GM18511 (cell line): ENCODE data around the gene ZFAND2B.

Source experiments
- ATAC-seq: cut with Tn5 transposase; IDR thresholded peaks from one replicate; pipeline ENCODE4 v1.9.1; 2021; ENCODE audit warnings: mild to moderate bottlenecking, moderate library complexity; ENCODE audit not compliant: unreplicated experiment

The ZFAND2B gene

GRCh38 chr2:219220652-219221402, 14.2 kb downstream of the ZFAND2B start:
- ATAC-seq = no peak

GRCh38 chr2:219221957-219222518, 15.5 kb downstream of the ZFAND2B start:
- no peak for ATAC-seq

DNA sequence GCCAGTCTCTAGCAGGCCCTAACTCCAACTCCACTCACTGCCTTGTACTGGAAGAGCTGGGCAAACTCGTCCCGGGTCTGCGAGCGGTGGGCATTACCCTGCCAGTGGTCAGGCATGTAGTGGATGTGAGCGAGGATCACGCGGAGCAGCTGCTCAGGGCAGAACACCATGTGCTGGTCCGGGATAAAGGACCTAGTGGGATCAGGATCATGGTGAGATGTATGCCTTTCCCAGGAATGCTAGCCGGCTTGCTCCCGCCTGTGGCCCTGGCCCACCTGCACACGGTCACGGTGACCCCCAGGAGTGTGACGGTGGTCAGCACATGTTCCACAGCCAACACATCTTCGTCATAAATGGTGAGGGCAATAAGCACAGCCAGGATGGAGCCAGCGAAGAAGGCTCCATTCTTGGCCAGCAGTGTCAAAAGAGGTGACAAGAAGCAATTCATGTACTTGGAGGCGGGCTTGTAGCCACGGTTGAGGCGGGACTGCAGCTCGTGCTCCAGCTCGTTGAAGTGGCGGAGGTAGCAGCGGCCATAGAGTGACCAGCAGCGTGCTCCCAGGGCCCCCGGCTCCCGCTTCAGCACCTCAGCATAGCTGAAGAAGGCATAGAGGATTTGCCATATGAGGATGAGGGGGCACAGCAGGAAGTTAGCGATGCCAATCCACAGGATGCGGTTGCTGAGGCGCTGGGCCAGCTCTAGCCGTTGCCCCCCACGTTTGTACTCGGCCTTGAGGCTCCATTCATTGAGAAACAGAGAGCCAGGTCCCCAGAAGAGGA, 17.4 kb downstream of the ZFAND2B start:
- ATAC-seq = no peak

DNA sequence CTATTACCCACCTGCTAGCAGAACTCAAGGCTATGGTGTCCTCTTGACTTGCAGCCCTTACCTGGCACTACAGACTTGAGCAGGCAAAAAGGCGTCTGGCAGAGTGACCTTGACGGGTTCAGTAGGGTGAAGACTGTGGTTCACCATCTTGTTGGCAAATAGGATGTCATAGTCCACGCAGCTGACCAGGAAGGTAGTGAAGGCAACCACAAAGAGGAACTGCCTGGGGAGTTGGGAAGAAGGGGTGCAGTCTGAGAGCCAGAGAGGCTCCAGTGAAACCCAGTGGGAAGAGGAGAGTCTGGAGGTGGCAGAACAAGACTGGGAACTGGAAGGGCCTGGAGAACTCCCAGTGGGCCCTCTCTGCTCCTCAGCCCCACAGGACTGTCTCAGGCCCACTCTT, 18.8 kb downstream of the ZFAND2B start:
- no peak for ATAC-seq

DNA sequence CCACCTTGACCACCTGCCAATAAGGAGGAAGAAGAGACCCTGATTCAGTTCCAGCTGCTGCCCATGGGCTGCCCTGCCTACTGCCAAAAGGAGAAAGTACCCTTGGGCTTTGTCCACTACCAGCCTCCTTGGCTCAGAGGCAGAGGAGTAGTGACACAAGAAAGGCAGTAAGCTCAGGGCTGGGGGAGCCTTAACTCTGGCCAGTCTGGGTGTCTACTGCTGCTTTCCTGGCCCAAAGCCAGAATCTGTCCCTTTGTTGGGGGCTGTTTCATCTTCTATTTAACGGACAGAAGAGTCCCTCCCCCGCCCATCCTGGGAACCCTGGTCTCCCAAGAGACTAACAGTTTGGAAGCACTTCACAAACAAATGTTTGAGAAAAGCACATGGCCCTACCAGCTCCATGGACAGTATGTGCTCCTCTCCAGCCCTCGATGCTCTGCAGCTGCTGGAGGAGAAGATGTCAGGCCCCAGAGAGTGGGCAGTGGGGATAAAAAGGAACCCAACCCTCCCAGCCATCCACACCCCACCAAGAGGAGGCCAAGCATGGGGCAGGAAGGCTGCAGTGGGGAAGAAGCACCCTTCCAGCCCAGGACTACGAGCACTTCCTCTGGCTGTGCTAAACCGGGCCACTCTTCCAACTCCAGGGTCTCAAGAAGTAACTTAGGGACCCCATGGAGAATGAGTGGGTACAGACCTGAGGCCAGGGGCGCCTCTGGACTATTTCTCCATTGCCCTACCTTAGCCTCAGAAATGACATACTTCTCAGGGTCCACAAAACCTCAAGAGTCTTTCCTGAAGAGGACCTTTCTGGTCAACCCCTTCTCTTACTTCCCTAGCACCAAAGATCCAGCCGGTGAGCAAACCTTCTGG, 21.7 kb downstream of the ZFAND2B start:
- no peak for ATAC-seq

GRCh38 chr2:219228911-219229304, 22.3 kb downstream of the ZFAND2B start:
- peak; percentile 19 for ATAC-seq

- peak; percentile 98 for ATAC-seq
Observed at GRCh38 chr2:219229305-219230058, 22.9 kb downstream of the ZFAND2B start, which contains the start of the genes ANKZF1 and ATG9A. ANKZF1 (plus strand) TSS chr2:219229806; CDS start chr2:219230258, 452 bp downstream. ATG9A (minus strand) TSS chr2:219229636; CDS start chr2:219228024, 1,612 bp downstream.

DNA sequence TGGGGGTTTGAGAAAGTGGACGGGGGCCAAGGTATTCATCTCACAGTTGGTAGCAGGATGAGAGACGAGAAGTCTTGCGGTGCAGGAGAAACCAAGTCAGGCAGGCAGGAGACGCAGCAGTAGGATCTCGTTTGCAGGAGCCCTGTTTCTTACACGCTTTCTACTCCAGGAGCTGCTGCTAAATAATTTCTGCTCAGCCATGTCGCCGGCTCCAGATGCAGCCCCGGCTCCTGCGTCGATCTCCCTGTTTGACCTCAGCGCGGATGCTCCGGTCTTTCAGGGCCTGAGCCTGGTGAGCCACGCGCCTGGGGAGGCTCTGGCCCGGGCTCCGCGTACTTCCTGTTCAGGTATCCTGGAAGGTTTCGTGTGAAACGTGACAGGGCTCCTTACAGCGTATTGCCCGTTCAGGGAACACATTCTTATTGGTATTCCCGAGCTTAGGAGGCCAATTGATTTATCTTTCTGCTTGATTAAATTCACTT, 23.5 kb downstream of the ZFAND2B start:
- peak; percentile 23 for ATAC-seq

DNA sequence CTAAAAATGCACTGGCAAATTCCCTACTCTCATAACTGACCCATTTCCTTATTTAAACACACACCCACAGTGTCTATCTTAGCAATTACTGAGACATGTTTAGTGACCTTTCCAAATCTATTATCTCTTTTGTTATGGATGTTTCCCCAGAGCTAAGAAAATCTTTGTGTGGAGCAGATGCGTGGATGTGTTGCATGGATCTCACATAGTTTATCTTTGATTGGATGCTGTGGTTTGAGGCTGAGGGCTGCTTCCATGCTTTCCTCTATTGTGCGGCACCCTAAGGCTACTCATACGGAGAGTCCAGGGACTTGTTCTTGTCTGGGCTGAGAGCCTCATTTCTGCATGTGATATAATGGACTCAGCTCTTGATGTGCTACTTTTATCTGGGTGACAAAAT, 27.7 kb downstream of the ZFAND2B start:
- ATAC-seq = no peak

DNA sequence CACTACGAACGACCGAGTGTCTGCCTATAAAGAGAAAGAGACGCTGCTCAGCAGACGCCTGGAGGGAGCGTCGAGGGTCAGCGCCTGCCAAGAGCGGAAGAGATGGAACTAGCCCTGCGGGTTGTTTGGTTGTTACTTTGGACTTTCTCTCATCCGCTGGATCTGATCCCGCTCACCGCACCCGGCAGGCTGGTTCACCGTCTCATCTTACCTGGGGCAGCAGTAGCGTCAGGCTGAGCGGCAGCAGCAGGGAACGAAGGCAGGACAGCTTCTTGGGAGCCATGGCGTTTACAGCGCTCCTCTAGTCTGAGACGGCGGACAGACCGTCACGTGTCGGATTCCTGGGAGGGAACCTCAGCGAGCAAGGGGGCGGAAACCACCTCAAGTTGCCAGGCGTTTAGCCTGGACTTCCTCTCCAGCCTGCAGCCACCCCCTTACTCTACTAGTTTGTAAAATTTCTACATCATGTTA, 36.7 kb downstream of the ZFAND2B start:
- ATAC-seq = no peak

GRCh38 chr2:219244789-219245147, 38.2 kb downstream of the ZFAND2B start:
- no peak for ATAC-seq

DNA sequence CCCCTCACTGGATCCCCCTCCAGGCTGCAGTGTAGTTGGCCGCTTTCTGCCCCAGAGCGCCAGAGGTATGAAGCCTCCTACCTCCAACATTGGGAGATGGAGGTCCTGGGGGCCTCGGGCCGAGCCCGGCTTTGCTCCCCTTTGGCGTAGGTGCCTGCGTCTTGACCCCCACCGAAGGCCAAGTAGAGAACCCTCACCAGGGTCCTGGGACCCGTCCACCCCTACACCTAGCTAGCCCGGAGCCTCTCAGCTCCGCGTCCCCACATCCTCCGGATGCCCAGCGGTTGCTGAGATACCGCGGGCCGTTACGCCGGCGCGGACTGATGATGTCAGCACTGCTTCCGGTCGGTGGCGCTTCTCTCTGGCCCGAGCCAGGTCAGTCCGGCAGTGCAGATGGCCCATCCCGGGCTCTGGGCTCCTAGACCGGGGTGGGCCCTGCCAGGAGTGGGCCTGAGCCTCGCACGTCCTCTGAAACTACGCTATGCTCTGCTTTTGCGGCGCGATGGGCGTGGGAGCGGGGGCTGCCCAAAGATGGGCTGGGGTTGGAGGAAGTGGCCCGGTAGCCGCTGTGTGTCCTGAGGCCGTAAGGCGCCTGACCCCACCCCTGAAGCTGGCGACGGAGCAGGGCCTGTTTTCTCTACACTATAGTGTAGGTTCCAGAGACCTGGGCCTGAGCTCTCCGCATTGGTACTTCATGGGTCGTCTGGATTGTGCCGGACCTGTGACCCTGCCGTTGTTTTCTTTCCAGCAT, 38.7 kb downstream of the ZFAND2B start, which contains the start of the genes GLB1L and STK16:
Gene GLB1L, minus strand, starts transcription at position 297 of the 751 bp plus-strand sequence. CDS start 1,871 bp downstream, outside the sequence.
Gene STK16, plus strand, starts transcription at position 332 of the 751 bp plus-strand sequence. CDS start 521 bp downstream, outside the sequence.
- ATAC-seq = peak; percentile 69

DNA sequence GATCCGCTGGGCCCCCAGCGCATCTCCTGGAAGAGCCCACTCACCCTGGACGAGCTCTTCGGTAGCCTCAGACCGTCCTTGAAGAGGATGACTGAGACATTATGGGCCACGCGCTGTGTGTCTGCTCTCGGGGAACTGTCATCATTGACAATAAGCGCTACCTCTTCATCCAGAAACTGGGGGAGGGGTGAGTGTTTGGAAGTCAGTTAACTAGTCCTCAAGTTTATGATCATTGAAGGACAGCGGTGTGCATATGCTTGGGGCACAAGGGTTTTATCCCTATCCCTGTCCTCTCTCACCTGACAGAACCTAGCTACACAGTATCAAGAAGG, 39.3 kb downstream of the ZFAND2B start:
- no peak for ATAC-seq

GRCh38 chr2:219246559-219246958, 40.0 kb downstream of the ZFAND2B start:
- ATAC-seq = no peak

DNA sequence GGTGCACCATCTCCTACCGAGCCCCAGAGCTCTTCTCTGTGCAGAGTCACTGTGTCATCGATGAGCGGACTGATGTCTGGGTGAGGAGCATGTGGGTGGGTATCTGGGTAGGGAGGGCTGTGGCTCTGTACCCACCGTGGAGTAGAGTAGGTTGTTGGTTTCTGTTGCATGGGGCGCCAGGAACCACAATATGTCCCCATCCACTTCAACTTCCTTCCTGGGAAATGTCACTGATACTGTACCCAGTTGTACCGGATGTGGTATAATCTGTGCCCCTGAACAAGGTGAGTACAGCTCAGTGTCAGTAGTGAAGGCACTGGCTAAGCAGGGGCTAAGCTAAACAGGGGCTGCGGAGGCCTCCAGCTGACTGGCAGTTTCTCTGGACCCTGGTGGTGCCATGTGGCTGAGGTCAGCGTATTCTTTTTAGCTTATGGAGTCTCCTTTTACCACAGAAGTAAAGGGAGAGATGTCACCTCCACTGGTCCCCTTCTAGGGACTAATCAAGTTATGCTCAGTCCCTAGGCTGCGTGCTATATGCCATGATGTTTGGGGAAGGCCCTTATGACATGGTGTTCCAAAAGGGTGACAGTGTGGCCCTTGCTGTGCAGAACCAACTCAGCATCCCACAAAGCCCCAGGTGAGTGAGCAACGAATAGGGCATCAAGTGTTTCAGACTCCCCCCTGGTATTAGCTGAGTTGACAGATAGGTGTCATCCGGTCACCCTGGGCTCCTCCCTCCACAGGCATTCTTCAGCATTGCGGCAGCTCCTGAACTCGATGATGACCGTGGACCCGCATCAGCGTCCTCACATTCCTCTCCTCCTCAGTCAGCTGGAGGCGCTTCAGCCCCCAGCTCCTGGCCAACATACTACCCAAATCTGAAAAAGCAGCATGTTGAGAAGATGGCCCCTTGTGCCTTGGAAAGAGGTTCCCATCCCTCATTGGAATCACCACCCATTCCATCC, 41.4 kb downstream of the ZFAND2B start:
- ATAC-seq = peak; percentile 15

GRCh38 chr2:219248845-219249202, 42.2 kb downstream of the ZFAND2B start:
- no peak for ATAC-seq

DNA sequence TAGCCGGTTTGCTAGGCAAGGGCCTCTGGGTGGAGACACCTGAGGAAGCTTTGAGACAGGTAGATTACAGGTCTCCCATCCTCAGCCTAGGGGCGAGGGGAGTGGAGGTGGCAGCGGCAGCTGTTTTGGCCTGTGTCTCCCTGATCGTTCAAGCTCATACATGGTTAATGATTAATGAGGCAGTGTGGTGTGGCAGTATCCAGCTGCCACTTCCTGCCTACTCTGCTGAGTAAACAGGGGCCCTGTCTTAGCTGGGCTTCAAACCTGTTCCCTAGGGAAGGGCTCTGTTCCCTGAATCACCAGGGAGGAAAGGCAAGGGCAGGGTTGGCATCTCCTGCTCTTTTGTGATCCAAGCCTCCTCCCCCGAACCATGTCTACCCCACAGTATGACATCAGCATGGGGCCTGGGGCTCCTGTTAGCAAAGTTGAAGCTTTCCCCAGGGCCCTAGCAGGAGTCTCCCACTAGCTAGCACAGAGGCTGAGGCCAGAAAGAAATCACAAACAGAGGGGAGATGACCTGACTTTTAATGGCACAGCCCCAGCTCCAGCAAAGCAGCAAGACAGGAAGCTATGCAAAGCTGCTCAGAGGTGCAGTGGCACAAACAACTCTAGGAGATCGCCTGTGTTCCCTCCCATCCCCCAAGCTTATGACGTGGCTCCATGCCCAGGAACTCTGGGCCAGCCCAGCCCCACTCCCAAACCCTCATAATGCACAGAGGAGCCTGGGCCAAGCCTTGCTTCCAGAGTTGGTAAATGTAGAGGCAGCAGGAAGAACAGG, 42.8 kb downstream of the ZFAND2B start:
- peak; percentile 54 for ATAC-seq
